ENCODE results near the gene SNAP91.

DNA sequence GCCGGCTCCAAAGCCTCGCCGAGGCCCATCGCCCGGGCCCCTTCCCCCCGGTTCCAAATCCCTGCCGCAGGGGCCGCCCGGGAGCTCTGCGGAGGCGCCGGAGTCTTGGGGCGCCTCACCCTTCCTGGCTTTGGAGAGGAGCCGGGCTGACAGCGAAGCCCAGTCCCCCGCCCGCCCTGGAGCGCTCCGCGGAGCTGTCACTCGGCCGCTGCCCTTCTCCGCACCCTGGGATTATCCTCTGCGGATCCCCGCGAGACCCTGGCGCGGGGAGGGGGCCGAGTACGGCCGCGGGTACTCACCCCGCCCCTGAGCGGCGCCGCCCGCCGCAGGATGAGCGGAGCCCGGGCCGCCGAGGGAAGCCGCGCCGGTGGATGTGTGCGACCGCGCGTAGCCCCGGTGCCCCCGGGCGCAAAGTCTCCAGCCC, 343 bp downstream of the SNAP91 start:
- TF ChIP-seq TAF1 (IDR thresholded peaks at IDR 0.05; ENCODE audit: low read depth, low read length) (no peak), POLR2A (IDR thresholded peaks at IDR 0.05; ENCODE audit: low read depth, low read length) (no peak), POLR2AphosphoS5 (IDR thresholded peaks at IDR 0.05; ENCODE audit: low read depth, low read length) (no peak), SPI1 (IDR thresholded peaks at IDR 0.05; ENCODE audit: low read depth, low read length) (no peak), PAX5 (IDR thresholded peaks at IDR 0.05; ENCODE audit: insufficient read depth, low read length, severe bottlenecking) (no peak), POU2F2 (IDR thresholded peaks at IDR 0.05; ENCODE audit: low read depth, low read length) (no peak)

All from GM12891 (cell line).